CD4-positive, alpha-beta T cell treated with Interleukin-6 at 100 ng/mL for 8 hours (primary cell): ENCODE data around the gene CABLES1.

Experiments
- DNase-seq: peaks from one replicate; pipeline ENCODE4 v3.0.0-alpha.2; 2020; ENCODE audit warnings: mixed read lengths, low spot score

CABLES1 gene

GRCh38 chr18:23301972-23302371, 166.7 kb downstream of the CABLES1 start:
- no peak for DNase-seq

- no peak for DNase-seq
Observed at GRCh38 chr18:23302511-23302850, 167.2 kb downstream of the CABLES1 start.

DNA sequence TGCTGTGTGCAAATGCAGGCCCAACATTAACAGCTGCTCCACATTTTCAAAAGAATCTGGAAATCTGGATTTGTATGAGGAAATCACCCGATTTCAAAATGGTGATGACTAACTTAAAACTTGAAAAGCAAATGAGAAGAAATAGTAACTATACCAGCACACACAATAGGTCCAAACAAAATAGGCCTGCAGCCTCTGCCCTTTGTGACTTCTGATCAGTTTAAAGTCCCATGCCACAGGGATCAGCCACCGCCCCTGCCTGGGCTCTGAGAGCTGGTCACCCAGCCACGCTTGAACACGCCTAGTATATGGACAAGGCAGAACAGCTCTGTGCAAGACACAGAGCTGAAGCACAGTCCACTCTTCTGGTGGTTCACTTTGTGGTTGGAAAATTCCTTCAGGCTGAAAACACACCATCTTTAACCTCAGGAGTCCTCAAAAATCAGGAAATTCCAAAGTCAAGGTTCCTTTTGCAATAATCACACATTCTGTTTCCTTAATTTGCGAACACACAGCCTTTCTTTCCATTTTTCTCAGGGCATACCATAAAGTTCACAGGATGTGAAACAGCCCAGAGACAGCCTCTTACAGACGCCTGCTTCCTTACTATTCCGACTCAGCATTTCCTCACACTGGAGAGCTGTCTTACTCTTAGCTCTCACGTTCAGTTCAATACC, 167.7 kb downstream of the CABLES1 start:
- no peak for DNase-seq

DNA sequence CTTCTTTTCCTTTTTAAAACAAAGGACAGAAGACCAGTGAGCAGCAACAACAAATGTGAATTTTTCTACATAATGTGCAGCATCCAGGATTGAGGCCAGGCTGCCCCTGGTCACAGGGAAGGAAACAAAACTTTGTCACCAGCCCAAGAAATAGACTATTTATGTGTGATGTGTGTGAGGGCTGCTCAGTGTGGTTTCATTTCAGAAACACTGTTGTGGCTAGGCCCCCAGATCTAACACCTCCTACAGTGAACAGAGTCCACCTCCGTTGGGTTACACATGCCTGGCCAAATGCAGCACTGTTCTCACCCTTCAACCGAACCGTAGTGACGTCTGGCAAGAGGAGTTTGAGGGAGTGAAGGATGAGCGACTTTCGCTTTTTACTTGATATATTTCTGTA, 171.5 kb downstream of the CABLES1 start:
- DNase-seq: no peak

DNA sequence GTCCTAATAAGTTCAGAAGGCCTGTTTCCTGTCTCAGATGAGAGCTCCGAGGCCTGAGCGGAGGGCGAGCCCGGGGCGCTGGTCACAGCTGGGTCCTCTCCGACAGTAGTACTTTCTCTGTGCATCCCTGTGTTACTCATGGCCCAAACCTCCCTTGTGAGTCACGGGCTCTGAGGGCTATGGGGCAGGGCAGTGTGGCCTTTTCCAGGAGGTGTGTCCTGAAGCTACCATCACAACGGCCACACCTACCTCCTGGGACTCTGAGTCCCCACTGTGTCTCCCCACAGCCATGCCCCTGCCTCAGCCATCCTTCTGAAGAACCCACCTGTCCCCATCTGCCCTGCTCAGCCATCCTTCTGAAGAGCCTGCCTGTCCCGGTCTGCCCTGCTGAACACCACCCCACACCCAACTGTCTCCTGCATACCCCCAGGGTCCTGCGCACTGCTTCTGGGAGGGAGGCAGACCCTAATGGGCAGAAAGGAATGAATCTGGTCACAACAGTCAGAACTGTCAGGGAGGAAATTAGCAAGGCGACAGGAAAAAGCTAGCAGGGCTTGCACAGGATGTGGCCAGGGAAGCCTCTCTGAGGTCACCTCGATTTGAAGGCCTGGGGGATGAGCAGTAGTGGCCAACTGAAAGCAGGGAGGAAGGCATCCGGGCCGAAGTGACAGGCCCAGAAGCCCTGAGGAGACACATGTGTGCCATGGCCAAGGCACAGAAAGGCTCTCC, 172.4 kb downstream of the CABLES1 start:
- DNase-seq: no peak
